HUES48 (cell line): ENCODE results near the gene GALNTL6.
A peak's percentile ranks its signal among the peaks of the same experiment; 100 is the strongest.

Source experiments
- H3K27ac ChIP-seq: one replicate; pipeline ENCODE4 v1.7.0; 2013; ENCODE audit warnings: low read depth, low read length, inconsistent platforms
- H3K27me3 ChIP-seq: 2 replicates; pipeline ENCODE4 v1.6.1; 2013; ENCODE audit warnings: mild to moderate bottlenecking, low read length; ENCODE audit not compliant: control insufficient read depth, insufficient read depth
- H3K36me3 ChIP-seq: 2 replicates; pipeline ENCODE4 v1.6.1; 2013; ENCODE audit warnings: low read length; ENCODE audit not compliant: control insufficient read depth, insufficient read depth
- H3K4me1 ChIP-seq: 2 replicates; pipeline ENCODE4 v1.6.1; 2013; ENCODE audit warnings: mild to moderate bottlenecking, low read length; ENCODE audit not compliant: control insufficient read depth, insufficient read depth
- H3K4me3 ChIP-seq: 2 replicates; pipeline ENCODE4 v1.5.1; 2013; ENCODE audit warnings: mild to moderate bottlenecking, low read depth, low read length
- H3K9ac ChIP-seq: 2 replicates; pipeline ENCODE4 v1.6.1; 2013; ENCODE audit warnings: mild to moderate bottlenecking, low read depth, low read length, moderate library complexity
- H3K9me3 ChIP-seq: 2 replicates; pipeline ENCODE4 v1.6.1; 2013; ENCODE audit warnings: low read length; ENCODE audit not compliant: control insufficient read depth, insufficient read depth

Gene GALNTL6

GRCh38 chr4:171876636-171877035, 63.4 kb downstream of the GALNTL6 start:
- Histone ChIP-seq H3K4me1 (0 out of 2 replicates have a peak, but pooled peaks cover 7% of the 10 kb centered on the region), H3K27me3 (no peaks in the 10 kb centered on the region), H3K4me3 (no peak overlapping the region), H3K36me3 (no peaks in the 10 kb centered on the region), H3K9me3 (no peaks in the 10 kb centered on the region), H3K9ac (no peak overlapping the region), H3K27ac (no peak overlapping the region)

GRCh38 chr4:171880136-171880535, 66.9 kb downstream of the GALNTL6 start:
- Histone ChIP-seq H3K9me3 (no peaks in the 10 kb centered on the region), H3K4me3 (no peak overlapping the region), H3K36me3 (no peaks in the 10 kb centered on the region), H3K9ac (no peak overlapping the region), H3K4me1 (0 out of 2 replicates have a peak, but pooled peaks cover 5% of the 10 kb centered on the region), H3K27me3 (no peaks in the 10 kb centered on the region), H3K27ac (no peak overlapping the region)

- Histone ChIP-seq H3K27me3 (no peaks in the 10 kb centered on the region), H3K36me3 (no peaks in the 10 kb centered on the region), H3K9me3 (no peaks in the 10 kb centered on the region), H3K4me3 (no peak overlapping the region), H3K27ac (no peak overlapping the region), H3K9ac (no peak overlapping the region), H3K4me1 (no peaks in the 10 kb centered on the region)
Measured at GRCh38 chr4:171889681-171890080, 76.5 kb downstream of the GALNTL6 start.

- Histone ChIP-seq H3K9ac (no peak overlapping the region), H3K9me3 (no peaks in the 10 kb centered on the region), H3K4me1 (no peaks in the 10 kb centered on the region), H3K4me3 (no peak overlapping the region), H3K36me3 (no peaks in the 10 kb centered on the region), H3K27me3 (no peaks in the 10 kb centered on the region), H3K27ac (no peak overlapping the region)
Measured at GRCh38 chr4:171891038-171891437, 77.8 kb downstream of the GALNTL6 start.

- no peak overlapping the region for H3K9ac ChIP-seq
- H3K4me3 ChIP-seq, result no peak overlapping the region
- H3K27ac ChIP-seq, result no peak overlapping the region
- H3K36me3 ChIP-seq, result no peaks in the 10 kb centered on the region
- H3K9me3 ChIP-seq, result no peaks in the 10 kb centered on the region
- H3K27me3 ChIP-seq, result no peaks in the 10 kb centered on the region
- no peaks in the 10 kb centered on the region for H3K4me1 ChIP-seq
Measured at GRCh38 chr4:171896426-171896825, 83.2 kb downstream of the GALNTL6 start.

GRCh38 chr4:171919314-171919713, 106.1 kb downstream of the GALNTL6 start:
- no peaks in the 10 kb centered on the region for H3K9me3 ChIP-seq
- H3K9ac ChIP-seq, result no peak overlapping the region
- no peak overlapping the region for H3K4me3 ChIP-seq
- peaks cover 8% of the 10 kb centered on the region; the same call in 1 of the 2 replicates for H3K4me1 ChIP-seq
- H3K27me3 ChIP-seq, result no peaks in the 10 kb centered on the region
- H3K27ac ChIP-seq, result no peak overlapping the region
- H3K36me3 ChIP-seq, result no peaks in the 10 kb centered on the region

GRCh38 chr4:171920901-171921300, 107.7 kb downstream of the GALNTL6 start:
- Histone ChIP-seq H3K9ac (no peak overlapping the region), H3K36me3 (no peaks in the 10 kb centered on the region), H3K27me3 (no peaks in the 10 kb centered on the region), H3K27ac (no peak overlapping the region), H3K9me3 (no peaks in the 10 kb centered on the region), H3K4me1 (peaks cover 18% of the 10 kb centered on the region), H3K4me3 (no peak overlapping the region)

GRCh38 chr4:171924746-171925376, 111.7 kb downstream of the GALNTL6 start:
- Histone ChIP-seq H3K27ac (peak overlapping the region; percentile 73), H3K27me3 (no peaks in the 10 kb centered on the region), H3K9ac (no peak overlapping the region), H3K36me3 (no peaks in the 10 kb centered on the region), H3K4me1 (peaks cover 19% of the 10 kb centered on the region), H3K4me3 (no peak overlapping the region), H3K9me3 (no peaks in the 10 kb centered on the region)

GRCh38 chr4:171928336-171928735, 115.1 kb downstream of the GALNTL6 start:
- no peak overlapping the region for H3K9ac ChIP-seq
- H3K27me3 ChIP-seq, result no peaks in the 10 kb centered on the region
- H3K27ac ChIP-seq, result no peak overlapping the region
- H3K4me3 ChIP-seq, result no peak overlapping the region
- H3K36me3 ChIP-seq, result no peaks in the 10 kb centered on the region
- H3K4me1 ChIP-seq, result peaks cover 19% of the 10 kb centered on the region
- H3K9me3 ChIP-seq, result no peaks in the 10 kb centered on the region

GRCh38 chr4:171929477-171929876, 116.3 kb downstream of the GALNTL6 start:
- H3K9ac ChIP-seq, result no peak overlapping the region
- no peak overlapping the region for H3K4me3 ChIP-seq
- H3K27me3 ChIP-seq, result no peaks in the 10 kb centered on the region
- no peak overlapping the region for H3K27ac ChIP-seq
- H3K4me1 ChIP-seq, result peaks cover 19% of the 10 kb centered on the region
- no peaks in the 10 kb centered on the region for H3K36me3 ChIP-seq
- no peaks in the 10 kb centered on the region for H3K9me3 ChIP-seq

GRCh38 chr4:171929907-171930306, 116.7 kb downstream of the GALNTL6 start:
- no peak overlapping the region for H3K27ac ChIP-seq
- no peaks in the 10 kb centered on the region for H3K27me3 ChIP-seq
- H3K9ac ChIP-seq, result no peak overlapping the region
- no peaks in the 10 kb centered on the region for H3K9me3 ChIP-seq
- H3K36me3 ChIP-seq, result no peaks in the 10 kb centered on the region
- no peak overlapping the region for H3K4me3 ChIP-seq
- H3K4me1 ChIP-seq, result peaks cover 16% of the 10 kb centered on the region
